ENCODE data around the gene DBF4B. TPM values are rescaled to one million over a fixed set of nuclear protein-coding genes. Genes with fewer than 3 reads are reported as not detected.

DBF4B gene
- polyA plus RNA-seq, 1 of the 3 experiments (the other 2 are of a cell fraction) = 8.3 TPM

DNA sequence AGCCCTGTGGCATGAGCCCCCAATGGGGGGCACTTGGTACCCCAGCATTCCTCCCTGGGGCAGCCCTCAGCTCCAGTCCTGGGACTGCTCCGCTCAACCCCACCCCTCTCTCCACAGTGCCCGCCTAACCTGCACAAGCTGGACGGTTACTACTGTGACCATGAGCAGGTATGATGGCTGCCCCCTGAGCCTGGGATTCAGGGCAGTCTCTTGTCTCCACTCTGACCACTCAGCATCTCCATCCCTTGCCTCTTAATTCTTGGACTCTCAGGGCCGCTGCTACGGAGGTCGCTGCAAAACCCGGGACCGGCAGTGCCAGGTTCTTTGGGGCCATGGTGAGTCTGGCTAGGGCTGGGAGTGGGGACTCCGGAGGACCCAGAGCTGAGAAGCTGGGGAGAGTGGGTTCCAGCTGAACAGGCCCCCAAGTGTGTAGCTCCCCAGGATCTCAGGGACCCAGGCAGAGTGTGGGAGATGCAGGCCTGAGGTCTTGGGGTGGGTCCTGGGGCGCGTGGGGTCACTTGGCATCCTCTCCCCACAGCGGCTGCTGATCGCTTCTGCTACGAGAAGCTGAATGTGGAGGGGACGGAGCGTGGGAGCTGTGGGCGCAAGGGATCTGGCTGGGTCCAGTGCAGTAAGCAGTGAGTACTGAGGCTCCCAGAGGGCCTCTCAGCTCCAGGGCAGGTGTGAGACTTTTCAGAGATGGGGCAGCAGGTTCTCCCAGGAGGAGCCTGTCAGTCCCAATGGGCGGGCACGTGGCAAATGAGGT is 68.3 kb downstream of the DBF4B start:
- POLR2A ChIA-PET = interaction anchor here (1.0 kb wide), 1 partner anchor 102 kb away, joined by 3 read pairs; no protein-coding TSS in a partner anchor

More for the DNA sequence above, 68.3 kb downstream of the DBF4B start:
- TF ChIP-seq ELF1 (IDR thresholded peaks at IDR 0.05) (no peak), TEAD4 (IDR thresholded peaks at IDR 0.05; ENCODE audit: borderline replicate concordance, insufficient read depth) (no peak), GATA2 (CRISPR knock-in tag; IDR thresholded peaks at IDR 0.05) (no peak), REST (IDR thresholded peaks at IDR 0.05; ENCODE audit: low read depth, low read length) (no peak), YY1 (IDR thresholded peaks at IDR 0.05; ENCODE audit: low read depth) (no peak), IRF3 (IDR thresholded peaks at IDR 0.05; ENCODE audit: low read depth, low read length) (no peak), NRF1 (IDR thresholded peaks at IDR 0.05; ENCODE audit: low read depth, low read length) (no peak), GABPA (IDR thresholded peaks at IDR 0.05; ENCODE audit: low read depth) (no peak), MXI1 (IDR thresholded peaks at IDR 0.05; ENCODE audit: low read depth, low read length) (no peak), FOXM1 (IDR thresholded peaks at IDR 0.05; ENCODE audit: low read depth) (no peak), MEF2A (IDR thresholded peaks at IDR 0.05; ENCODE audit: borderline replicate concordance, low read depth) (no peak), JUND (IDR thresholded peaks at IDR 0.05) (no peak)
- TF ChIP-seq, protein P1, sequence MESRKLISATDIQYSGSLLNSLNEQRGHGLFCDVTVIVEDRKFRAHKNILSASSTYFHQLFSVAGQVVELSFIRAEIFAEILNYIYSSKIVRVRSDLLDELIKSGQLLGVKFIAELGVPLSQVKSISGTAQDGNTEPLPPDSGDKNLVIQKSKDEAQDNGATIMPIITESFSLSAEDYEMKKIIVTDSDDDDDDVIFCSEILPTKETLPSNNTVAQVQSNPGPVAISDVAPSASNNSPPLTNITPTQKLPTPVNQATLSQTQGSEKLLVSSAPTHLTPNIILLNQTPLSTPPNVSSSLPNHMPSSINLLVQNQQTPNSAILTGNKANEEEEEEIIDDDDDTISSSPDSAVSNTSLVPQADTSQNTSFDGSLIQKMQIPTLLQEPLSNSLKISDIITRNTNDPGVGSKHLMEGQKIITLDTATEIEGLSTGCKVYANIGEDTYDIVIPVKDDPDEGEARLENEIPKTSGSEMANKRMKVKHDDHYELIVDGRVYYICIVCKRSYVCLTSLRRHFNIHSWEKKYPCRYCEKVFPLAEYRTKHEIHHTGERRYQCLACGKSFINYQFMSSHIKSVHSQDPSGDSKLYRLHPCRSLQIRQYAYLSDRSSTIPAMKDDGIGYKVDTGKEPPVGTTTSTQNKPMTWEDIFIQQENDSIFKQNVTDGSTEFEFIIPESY (IDR thresholded peaks at IDR 0.05; ENCODE audit: borderline replicate concordance, low read depth) = no peak
- TF ChIP-seq, protein P2, sequence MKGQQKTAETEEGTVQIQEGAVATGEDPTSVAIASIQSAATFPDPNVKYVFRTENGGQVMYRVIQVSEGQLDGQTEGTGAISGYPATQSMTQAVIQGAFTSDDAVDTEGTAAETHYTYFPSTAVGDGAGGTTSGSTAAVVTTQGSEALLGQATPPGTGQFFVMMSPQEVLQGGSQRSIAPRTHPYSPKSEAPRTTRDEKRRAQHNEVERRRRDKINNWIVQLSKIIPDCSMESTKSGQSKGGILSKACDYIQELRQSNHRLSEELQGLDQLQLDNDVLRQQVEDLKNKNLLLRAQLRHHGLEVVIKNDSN (IDR thresholded peaks at IDR 0.05; ENCODE audit: borderline replicate concordance, low read depth) = no peak
- peaks cover 0 to 31% of the 10 kb centered on the region in 2 experiments; a peak in 1 of 4 replicates for H3K4me1 ChIP-seq (ENCODE audit: control insufficient read depth in 1 of 2, insufficient read depth in 2 of 2, low read depth in 1 of 2, low read length in 1 of 2)
- CTCF ChIA-PET = interaction anchor here (0.9 to 17.7 kb wide), 10 partner anchors 11 to 358 kb away, joined by 3 to 420 read pairs (median 26); partner anchors contain the start of genes GJC1 and HIGD1B
- H3K9ac ChIP-seq = no peak overlapping the region
- no peak overlapping the region for H3K27ac ChIP-seq (ENCODE audit: low read depth in 2 of 2, low read length in 1 of 2)
- H3K9me2 ChIP-seq = no peaks in the 10 kb centered on the region
- DNase-seq = peak; percentile 15
- H3K36me3 ChIP-seq (replicated peaks in 1 of 2; ENCODE audit: control insufficient read depth in 1 of 2, insufficient read depth in 2 of 2, low read length in 1 of 2) = no peaks in the 10 kb centered on the region
- H3F3A ChIP-seq (replicated peaks; ENCODE audit: insufficient read depth) = no peaks in the 10 kb centered on the region
- no peaks in the 10 kb centered on the region for H3K9me3 ChIP-seq
- peak overlapping the region; percentile 100 for H3K4me2 ChIP-seq
- no peaks in the 10 kb centered on the region for H3K27me3 ChIP-seq (ENCODE audit: insufficient read depth)
- no peak overlapping the region for H2AFZ ChIP-seq (ENCODE audit: low read depth)
- H3K79me2 ChIP-seq (ENCODE audit: insufficient read depth) = no peaks in the 10 kb centered on the region
- no peak overlapping the region; a peak in 1 of 4 replicates for H3K4me3 ChIP-seq (ENCODE audit: low read depth in 2 of 2, low read length in 1 of 2)
- H4K20me1 ChIP-seq (ENCODE audit: insufficient read depth) = no peaks in the 10 kb centered on the region
- 92% methylated on average over 13 of the region's 19 CpGs for WGBS (ENCODE audit: low lambda C conversion rate)
